A172 (cell line): ENCODE measurements around the gene IGFBP6. TPM values are rescaled to one million over a fixed set of nuclear protein-coding genes. Genes with fewer than 3 reads are reported as not detected.

ENCODE experiments used
- DNase-seq: peaks from one replicate; pipeline ENCODE4 v3.0.0-alpha.2; 2015; ENCODE audit warnings: low spot score
- total RNA-seq: library from RNA; depleted of rRNA; stranded (reverse); fragments of >200 nt; shearing (Covaris generic); gene quantifications from 2 replicates; pipeline ENCODE4 v1.2.3, GENCODE V29; 2014

The IGFBP6 gene
- total RNA-seq, 1 experiment from 2014 or later, result 104 TPM

DNA sequence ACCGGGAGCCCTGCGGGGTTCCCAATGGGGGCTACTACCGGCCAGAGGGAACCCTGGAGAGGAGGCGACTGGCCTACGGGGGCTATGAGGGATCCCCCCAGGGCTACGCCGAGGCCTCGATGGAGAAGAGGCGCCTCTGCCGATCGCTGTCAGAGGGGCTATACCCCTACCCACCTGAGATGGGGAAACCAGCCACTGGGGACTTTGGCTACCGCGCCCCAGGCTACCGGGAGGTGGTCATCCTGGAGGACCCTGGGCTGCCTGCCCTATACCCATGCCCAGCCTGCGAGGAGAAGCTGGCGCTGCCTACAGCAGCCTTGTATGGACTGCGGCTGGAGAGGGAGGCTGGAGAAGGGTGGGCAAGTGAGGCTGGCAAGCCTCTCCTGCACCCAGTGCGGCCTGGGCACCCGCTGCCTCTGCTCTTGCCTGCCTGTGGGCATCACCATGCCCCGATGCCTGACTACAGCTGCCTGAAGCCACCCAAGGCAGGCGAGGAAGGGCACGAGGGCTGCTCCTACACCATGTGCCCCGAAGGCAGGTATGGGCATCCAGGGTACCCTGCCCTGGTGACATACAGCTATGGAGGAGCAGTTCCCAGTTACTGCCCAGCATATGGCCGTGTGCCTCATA, 37.9 kb upstream of the IGFBP6 start:
- DNase-seq, result no peak

DNA sequence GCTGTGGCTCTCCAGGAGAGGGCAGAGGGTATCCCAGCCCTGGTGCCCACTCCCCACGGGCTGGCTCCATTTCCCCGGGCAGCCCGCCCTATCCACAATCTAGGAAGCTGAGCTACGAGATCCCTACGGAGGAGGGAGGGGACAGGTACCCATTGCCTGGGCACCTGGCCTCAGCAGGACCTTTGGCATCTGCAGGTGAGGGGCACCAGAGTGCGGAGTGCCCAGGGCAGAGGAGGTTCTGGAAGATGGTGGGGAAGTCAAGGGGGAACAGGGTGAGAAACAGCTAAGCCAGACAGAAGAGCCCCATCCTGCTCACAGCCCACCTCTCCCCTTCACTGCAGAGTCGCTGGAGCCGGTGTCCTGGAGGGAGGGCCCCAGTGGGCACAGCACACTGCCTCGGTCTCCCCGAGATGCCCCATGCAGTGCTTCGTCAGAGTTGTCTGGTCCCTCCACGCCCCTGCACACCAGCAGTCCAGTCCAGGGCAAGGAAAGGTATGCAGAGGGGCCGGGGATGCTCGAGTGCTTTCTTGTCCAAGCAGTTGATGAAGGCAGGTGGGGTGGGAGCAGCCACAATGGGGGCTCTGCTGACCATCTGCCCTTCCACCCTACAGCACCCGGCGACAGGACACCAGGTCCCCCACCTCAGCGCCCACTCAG, 37.3 kb upstream of the IGFBP6 start:
- DNase-seq, result no peak

DNA sequence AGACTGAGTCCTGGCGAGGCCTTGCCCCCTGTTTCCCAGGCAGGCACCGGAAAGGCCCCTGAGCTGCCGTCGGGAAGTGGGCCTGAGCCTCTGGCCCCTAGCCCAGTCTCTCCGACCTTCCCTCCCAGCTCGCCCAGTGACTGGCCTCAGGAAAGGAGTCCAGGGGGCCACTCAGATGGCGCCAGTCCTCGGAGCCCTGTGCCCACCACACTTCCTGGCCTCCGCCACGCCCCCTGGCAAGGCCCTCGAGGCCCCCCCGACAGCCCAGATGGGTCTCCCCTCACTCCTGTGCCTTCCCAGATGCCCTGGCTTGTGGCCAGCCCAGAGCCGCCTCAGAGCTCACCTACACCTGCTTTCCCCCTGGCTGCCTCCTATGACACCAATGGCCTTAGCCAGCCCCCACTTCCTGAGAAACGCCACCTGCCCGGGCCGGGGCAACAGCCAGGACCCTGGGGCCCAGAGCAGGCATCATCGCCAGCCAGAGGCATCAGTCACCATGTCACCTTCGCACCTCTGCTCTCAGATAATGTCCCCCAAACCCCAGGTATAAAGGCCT, 36.7 kb upstream of the IGFBP6 start:
- DNase-seq, result no peak

DNA sequence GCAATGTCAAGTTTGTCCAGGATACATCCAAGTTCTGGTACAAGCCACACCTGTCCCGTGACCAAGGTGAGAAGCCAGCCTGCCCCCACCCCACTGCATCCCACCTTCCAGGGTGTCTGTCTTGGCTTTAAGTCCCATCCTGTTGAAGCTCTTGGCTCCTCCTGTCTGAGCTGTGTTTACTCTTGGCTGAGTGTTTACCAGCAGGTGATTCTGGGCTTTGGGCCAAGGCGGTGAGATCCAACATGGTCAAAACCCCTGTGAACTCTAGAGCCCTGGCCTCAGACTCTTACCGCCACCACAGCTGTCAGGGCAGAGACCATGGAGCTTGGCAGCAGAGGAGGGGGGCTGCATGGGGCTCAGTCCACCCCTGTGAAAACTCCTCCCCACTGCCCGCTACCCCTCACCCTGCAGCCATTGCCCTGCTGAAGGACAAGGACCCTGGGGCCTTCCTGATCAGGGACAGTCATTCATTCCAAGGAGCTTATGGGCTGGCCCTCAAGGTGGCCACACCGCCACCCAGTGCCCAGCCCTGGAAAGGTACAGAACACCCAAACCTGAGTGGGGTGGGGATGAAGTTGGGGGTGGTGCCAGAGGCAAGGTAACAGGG, 36.0 kb upstream of the IGFBP6 start:
- peak; percentile 42 for DNase-seq

DNA sequence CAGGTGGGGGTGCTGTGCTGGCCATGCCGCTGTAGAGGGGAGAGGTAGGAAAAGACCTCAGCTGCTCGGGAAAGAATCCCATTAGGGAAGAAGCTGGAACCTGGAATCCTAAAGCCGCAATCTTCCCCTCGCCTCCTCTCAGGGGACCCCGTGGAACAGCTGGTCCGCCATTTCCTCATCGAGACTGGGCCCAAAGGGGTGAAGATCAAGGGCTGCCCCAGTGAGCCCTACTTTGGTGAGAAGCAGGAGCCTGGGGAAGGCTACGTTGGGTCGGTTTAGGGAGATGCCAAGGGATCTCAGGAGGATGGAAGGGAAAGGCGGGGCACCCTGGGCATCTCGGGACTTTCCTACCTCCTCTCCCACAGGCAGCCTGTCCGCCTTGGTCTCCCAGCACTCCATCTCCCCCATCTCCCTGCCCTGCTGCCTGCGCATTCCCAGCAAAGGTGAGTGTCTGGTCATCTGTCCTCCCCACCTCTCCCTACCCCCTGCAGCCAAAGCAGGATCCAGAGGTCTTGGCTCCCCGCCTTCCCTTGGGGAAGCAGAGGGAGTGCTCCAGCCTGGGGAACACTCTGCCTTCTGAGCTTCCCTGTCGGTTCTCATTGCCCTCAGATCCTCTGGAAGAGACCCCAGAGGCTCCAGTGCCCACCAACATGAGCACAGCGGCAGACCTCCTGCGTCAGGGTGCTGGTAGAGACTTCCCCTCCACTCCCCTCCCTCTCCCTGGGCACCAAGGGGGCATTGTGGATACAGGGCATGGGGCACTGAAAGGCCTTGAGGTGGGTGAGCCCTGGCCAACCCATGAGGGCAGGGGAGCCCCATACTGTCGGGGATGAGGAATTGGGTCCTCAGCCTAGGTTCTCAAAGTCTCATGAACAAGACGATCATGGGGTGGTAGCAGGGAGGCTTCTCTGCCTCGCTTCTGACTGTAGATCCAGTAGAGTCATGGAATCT, 35.2 kb upstream of the IGFBP6 start:
- DNase-seq, result no peak

DNA sequence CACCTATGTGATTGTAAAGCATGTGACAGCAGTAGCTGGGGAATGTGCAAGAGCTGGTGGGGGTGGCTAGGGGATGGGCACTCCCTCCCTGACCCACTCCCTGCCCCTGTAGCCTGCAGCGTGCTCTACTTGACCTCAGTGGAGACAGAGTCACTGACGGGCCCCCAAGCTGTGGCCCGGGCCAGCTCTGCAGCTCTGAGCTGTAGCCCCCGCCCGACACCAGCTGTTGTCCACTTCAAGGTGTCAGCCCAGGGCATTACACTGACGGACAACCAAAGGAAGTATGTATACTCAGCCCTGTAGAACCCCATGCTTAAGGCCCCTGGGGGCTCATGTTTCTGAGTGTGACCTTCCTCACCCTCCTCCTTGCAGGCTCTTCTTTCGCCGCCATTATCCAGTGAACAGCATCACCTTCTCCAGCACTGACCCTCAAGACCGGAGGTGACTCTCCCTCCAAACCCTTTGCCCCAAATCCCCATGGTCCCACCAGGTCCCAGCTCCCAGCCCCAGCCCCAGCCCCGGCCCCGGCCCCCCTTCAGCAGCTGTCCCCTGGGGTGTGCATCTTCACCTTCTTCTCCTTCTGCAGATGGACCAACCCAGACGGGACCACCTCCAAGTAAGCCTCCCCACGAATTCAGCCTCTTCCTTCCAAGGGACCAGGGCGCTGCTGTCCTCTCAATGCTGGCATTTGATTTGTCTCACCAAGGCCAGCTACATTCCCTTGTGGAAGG, 34.3 kb upstream of the IGFBP6 start:
- no peak for DNase-seq

DNA sequence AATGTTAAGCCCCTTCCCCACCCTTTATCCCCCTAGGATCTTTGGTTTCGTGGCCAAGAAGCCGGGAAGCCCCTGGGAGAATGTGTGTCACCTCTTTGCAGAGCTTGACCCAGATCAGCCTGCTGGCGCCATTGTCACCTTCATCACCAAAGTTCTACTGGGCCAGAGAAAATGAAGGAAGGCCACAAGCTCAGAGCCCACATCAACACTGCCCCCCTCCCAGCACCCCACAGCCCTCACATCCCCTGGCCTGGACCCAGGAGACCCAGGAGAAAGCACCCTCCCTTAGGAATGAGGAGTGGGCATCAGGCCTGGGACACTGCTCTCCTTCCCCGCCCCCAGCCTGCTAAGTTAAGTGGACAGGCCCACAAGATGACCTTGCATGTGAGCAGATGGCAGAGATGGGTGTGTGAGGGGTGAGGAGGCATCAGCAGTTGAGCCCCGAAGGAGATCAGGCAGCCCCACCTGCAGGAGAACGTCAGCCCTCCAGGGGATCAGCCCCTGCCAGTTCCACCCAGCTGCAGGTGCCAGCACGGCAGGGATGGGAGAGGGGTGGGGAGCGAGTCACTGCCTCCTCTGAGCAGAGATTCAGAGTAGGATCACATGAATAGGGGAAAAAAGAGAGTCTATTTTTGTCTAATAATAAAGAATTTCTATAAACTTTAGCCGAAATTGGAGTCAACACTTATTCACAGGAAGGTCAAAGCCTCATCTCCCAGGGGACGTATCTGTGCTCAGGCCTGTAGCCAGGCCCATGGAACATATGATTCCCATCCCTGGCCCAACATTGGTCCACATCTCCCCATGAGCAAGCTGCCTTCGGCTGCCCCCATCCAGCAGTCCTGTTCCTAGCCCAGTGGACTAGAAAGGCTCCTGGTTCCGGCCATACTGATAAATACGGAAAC, 33.5 kb upstream of the IGFBP6 start:
- peak; percentile 47 for DNase-seq

DNA sequence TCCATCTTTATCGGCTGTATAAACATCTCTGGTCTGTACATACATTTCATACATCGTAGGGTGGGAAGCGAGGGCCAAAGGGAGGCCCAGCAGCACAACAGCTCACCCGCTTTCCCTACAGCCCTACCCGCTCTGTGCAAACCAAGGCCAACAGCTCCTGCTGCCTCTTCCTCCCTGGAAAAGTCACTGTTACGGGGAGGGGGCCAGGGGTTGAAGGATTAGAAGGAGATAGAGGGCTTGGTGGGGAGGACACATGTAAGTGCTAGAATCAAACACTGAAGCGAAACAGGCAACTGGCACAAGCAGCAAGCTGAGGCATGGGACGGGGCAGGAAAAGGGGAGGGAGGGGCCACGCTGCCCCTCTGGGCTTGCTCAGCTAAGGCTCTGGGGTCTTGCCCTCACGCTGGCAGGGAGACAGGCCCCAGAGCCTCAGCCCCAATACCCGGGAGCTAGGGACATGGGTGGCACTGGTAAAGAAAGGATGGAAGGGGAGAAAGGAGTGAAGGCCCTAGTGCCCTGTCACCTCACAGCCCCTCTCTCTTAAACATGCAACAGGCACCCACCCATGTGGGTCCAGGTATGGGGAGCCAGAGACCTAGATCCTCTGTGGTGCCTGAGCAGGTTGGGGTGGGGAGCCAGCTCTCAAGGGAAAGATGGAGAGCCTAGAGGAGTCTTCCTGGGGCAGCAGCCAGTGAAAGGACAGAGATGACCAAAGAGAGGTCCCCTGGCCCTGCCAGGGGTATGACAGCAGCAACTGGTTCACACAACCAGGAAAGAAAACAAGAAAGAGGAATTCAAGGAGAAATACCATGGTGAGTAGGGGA, 32.6 kb upstream of the IGFBP6 start:
- no peak for DNase-seq

DNA sequence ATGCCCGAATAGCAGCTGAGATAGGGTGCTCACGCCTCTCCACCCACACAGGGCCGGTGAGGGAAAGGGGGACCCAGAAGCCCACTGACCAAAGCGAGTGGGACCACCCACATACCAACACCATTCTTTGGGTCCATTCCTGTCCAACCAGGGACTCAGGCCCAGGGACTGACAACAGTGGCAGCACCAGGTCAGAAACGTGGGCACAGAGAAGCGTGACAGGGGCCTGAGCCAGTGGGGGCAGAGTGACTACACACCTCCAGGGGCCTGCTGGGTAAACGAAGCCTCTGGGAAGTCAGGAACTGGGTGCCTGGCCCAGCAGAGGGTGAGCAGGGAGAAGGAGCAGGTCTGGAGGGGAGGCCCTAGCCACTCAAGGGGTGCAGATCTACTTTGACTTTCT, 32.0 kb upstream of the IGFBP6 start:
- no peak for DNase-seq

DNA sequence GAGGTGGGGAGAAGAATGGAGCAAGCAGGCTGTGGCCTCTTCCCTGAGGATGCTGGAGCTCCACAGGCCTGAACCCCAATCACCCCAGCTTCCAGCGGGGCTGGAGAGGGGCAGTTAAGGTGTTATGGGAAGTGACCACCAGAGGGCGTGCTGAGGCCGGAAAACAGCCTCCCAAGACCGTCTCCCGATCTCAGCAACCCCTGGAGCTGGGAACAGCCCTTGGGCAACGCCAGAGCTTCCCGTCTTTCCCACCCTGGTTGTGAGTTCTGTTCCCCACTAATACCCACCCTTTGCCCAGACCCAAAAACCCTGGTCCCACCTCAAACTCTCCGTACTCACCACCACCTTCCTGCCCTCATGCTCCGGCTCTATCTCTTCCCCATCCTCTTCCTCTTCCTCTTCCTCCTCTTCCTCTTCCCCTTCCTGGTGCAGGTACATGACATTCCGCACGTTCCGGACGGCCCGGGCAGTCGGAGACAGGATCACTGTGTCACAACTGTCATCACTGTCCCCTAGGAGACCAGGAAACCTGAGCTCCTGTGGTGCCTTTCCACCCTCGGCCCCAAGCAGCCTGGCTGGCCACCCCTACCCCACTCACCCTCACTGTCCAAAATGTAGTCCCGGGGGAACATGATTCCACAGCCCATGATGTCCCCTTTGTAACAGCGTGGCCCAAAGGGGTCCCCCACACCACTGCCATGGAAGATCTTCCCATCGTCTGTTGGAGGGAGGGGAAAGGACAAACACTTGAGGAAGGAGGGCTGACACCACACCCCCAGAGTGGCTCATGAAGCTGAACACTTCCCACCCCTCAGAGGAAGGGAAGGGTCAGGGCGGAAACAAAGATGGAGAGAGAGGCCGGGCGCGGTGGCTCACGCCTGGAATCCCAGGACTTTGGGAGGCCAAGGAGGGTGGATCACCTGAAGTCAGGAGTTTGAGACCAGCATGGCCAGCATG, 31.2 kb upstream of the IGFBP6 start:
- DNase-seq, result peak; percentile 73

DNA sequence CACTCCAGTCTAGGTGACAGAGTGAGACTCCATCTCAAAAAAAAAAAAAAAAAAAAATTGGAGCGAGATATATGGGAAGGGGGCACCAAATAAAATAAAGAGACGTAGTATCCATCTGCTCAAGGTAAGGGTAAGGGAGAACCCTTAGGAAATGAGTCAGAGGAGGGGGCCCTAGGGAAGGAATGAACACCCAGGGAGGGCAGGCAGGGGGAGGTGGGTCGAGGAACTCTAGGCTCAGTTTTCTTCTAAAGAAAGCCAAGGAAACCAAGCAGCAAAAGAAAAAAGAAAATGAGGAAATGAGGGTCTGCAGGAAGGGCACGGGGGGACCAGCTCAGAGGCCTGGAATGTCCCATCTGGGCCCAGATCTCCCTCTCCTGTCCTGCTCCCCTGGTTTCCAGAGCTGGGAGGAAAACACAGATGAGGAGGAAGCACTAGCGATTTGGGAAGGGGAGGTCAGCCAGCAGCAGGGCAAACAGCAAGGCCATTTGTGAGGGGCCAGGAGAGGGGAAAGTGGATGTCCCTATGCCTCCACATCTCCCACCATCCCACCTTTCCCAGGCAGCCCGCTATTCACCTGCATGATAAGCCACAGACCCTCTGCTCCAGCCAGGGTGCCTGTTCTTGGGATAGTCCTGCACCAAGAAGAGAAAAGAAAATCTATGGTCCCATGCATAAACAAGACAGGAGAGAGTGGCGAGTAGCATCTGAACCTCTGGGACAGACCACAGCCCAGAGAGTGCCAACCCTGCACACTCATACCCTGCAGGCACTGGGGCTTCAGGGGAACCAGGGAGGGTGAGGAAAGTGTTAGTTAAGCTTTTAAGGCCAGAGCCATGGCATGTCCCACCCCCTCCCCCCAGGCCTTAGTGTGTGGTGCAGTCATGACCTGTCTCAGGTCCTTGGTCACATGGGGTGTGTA, 30.1 kb upstream of the IGFBP6 start:
- no peak for DNase-seq

DNA sequence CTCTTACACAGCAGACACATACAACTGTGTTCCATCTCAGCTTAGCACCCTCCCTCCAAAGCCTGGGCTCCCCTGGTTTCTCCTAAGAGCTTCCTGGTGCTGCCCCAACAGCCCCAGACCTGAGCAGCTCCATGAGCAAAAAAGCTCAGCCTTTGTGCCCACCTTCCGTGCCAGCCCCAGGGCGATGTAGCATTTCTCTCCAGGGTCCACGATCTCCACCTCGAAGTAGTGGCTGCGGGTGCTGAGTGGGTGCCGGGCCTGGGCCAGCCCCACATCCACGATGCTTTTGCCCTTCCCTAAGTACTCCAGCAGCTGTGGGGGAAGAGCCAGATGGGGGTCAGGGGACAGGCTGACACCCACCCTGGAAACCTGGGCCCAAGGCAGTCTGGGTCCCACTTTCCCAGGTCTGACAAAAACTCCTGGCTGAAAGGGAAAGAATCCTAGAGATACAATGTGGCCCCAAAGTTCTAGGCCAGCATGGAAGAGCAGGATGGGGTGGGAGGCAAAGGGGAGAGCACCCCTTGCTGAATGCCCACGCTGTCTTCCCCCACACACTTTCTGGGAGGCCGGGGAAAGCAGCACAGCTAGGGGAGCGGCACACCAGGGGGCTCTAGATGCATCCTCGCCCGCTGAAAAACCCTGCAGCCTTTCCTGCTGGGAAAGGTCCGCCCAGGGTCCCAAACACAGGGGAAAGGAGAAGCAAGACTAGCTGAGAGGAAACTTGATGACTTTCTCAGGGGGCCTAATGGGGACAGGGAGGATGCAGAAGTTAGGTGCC, 29.3 kb upstream of the IGFBP6 start:
- DNase-seq, result no peak

DNA sequence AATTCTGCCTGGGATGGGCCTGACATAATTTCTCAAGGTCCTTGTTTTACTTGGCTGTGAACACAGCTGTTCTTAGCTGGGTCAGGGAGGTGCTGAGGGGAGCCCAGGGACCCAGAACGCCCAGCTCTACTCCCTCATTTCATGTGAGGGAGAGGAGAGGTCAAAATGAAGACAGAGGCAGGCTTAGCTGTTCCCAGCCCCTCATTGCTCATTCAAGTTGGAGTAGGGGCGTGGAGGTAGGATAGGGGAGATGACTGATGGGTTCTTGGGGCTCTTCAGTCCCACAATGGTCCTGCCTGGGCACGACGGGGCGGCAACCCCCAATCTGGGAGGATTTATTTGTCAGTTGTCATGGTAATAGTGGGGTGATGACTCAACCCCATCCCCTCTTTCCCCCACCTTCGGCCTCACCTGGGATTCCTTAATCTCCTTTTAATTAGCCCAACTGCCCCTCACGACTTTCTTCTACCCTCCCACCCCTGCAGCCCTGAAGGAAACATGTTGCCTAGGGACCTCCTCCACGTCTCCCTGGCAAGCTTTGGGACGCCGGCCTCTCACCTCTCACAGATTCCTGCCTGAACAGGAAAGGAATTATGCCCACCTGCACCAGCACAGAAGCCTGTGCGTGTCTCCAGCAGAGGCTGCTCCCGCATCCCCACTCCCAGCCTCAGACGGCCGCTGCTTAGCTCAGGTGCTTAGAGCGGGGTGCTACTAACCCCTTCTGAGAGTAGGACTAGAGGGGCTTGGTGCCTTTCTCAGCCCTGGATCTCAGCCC, 28.5 kb upstream of the IGFBP6 start:
- DNase-seq, result no peak

DNA sequence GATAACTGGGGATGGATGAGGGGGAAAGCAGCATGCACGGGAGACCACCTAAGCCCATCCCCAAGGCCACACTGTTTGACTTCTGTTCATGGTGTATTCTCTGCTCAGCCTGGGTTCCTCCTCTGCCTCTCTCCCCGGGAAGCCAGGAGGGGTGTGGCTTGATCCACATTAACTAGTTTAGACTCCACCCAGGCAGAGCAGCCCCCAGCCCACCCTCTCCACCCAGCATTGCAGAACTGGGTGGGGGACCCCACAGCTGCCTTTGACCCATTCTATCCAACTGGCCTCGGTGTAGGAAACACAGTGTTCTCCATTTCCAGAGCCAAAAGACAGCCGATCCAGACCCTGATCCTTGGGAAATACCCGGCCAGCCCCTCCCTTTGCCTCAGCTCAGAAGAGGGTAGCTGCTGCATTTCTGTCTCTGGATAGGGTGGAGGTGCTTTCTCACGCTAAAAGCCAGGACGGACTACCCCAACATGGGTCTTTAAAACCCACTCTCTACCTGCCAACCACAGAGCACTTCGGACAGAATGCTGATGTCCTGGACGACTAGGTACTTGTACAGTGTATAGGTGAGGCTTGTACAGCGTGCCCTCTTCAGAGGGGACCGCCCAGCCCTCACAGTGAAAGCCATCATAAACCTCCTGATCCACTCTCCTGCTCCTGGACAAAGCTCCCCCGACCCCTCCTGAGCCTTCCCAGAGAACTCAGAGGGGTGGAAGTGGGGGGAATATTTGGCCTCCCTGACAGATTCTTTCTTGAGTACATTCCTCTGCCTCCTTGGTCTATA, 27.7 kb upstream of the IGFBP6 start:
- DNase-seq, result no peak
